CD8-positive, alpha-beta memory T cell (primary cell): ENCODE measurements around the gene PAX5. TPM values are rescaled to one million over a fixed set of nuclear protein-coding genes. Genes with fewer than 3 reads are reported as not detected.

Source experiments
- CTCF ChIA-PET: fragments of 350-600 bp; sonication (Branson Sonifier 250); formaldehyde crosslinking; loops from one replicate; lab custom pipeline; 2021; ENCODE audit warnings: antibody characterized with exemption; lab: Charles Lee
- POLR2A ChIA-PET: fragments of 350-600 bp; sonication (Branson Sonifier 250); formaldehyde crosslinking; loops from one replicate; lab custom pipeline; 2021; ENCODE audit warnings: antibody characterized with exemption; lab: Charles Lee
- DNase-seq, 5 donors: peaks; one replicate each; pipeline versions ENCODE4 v3.0.0 to v3.0.0-alpha.2; 2020 to 2022; ENCODE audit warnings: mixed read lengths in 1 of 5
- H3K27ac ChIP-seq: one replicate; pipeline ENCODE4 v1.7.0; 2013; ENCODE audit warnings: low read depth, mild to moderate bottlenecking, low read length, moderate library complexity
- H3K27me3 ChIP-seq: 2 replicates; pipeline ENCODE4 v1.7.0; 2013; ENCODE audit warnings: low read length, mild to moderate bottlenecking; ENCODE audit not compliant: insufficient read depth, poor library complexity, severe bottlenecking
- H3K36me3 ChIP-seq: 2 replicates; pipeline ENCODE4 v1.7.0; 2013; ENCODE audit warnings: mild to moderate bottlenecking, low read length, moderate library complexity; ENCODE audit not compliant: insufficient read depth
- H3K4me1 ChIP-seq: 2 replicates; pipeline ENCODE4 v1.7.0; 2013; ENCODE audit warnings: mild to moderate bottlenecking, low read length, moderate library complexity; ENCODE audit not compliant: insufficient read depth
- H3K4me3 ChIP-seq: 2 replicates; pipeline ENCODE4 v1.7.0; 2013; ENCODE audit warnings: mild to moderate bottlenecking, low read length
- H3K9me3 ChIP-seq: 2 replicates; pipeline ENCODE4 v1.7.0; 2013; ENCODE audit warnings: mild to moderate bottlenecking, low read length
- H3K27ac Mint-ChIP-seq, 8 donors: one replicate each; pipeline ENCODE4 v1.8.0; 2020 to 2021; ENCODE audit warnings: mixed read lengths in 8 of 8, mild to moderate bottlenecking in 6 of 8, inconsistent platforms in 3 of 8, moderate library complexity in 3 of 8
- H3K27me3 Mint-ChIP-seq, 2 donors: one replicate each; pipeline ENCODE4 v1.8.0; 2020 to 2021; ENCODE audit warnings: mixed read lengths in 2 of 2, mild to moderate bottlenecking in 1 of 2, moderate library complexity in 1 of 2
- H3K36me3 Mint-ChIP-seq, 3 donors: one replicate each; pipeline ENCODE4 v1.8.0; 2020 to 2021; ENCODE audit warnings: mixed read lengths in 3 of 3, inconsistent platforms in 1 of 3, mild to moderate bottlenecking in 1 of 3
- H3K4me1 Mint-ChIP-seq, 3 donors: one replicate each; pipeline ENCODE4 v1.8.0; 2020 to 2021; ENCODE audit warnings: mixed read lengths in 3 of 3, inconsistent platforms in 1 of 3, mild to moderate bottlenecking in 1 of 3
- H3K4me3 Mint-ChIP-seq, 7 donors: one replicate each; pipeline ENCODE4 v1.8.0; 2020 to 2021; ENCODE audit warnings: mixed read lengths in 7 of 7, mild to moderate bottlenecking in 6 of 7, moderate library complexity in 4 of 7, inconsistent platforms in 2 of 7
- H3K9me3 Mint-ChIP-seq, 5 donors: one replicate each; pipeline ENCODE4 v1.8.0; 2020 to 2022; ENCODE audit warnings: mixed read lengths in 5 of 5, mild to moderate bottlenecking in 3 of 5, moderate library complexity in 2 of 5, inconsistent platforms in 1 of 5
- polyA plus RNA-seq: library from polyadenylated mRNA; unstranded; fragments of 300-500 nt; fragmentation: Illumina TruSeq; gene quantifications from one replicate; pipeline ENCODE4 v1.2.3, GENCODE V29; 2021
- total RNA-seq, 2 experiments: library from RNA; stranded (reverse); gene quantifications; one replicate each; pipeline ENCODE4 v1.2.3, GENCODE V29; 2021

Gene PAX5
- total and polyA plus RNA-seq, 3 experiments from 2014 or later = 0.18 to 0.29 TPM; not detected in 1

- Mint-ChIP-seq H3K9me3 (peaks cover 0 to 2% (median 0%) of the 10 kb centered on the region in 5 donors), H3K4me1 (no peaks in the 10 kb centered on the region), H3K27ac (no peak overlapping the region), H3K27me3 (peaks cover 7 to 9% of the 10 kb centered on the region in 2 donors), H3K4me3 (no peak overlapping the region), H3K36me3 (no peaks in the 10 kb centered on the region)
- no peak overlapping the region for H3K27ac ChIP-seq
- H3K36me3 ChIP-seq = no peaks in the 10 kb centered on the region
- no peak for DNase-seq
- no peaks in the 10 kb centered on the region for H3K9me3 ChIP-seq
- no peaks in the 10 kb centered on the region for H3K27me3 ChIP-seq
- H3K4me3 ChIP-seq = no peak overlapping the region
- CTCF ChIA-PET = no interaction called here
- no peaks in the 10 kb centered on the region for H3K4me1 ChIP-seq
- POLR2A ChIA-PET = no interaction called here
Measured at GRCh38 chr9:36939655-36940499, 94.2 kb downstream of the PAX5 start.

DNA sequence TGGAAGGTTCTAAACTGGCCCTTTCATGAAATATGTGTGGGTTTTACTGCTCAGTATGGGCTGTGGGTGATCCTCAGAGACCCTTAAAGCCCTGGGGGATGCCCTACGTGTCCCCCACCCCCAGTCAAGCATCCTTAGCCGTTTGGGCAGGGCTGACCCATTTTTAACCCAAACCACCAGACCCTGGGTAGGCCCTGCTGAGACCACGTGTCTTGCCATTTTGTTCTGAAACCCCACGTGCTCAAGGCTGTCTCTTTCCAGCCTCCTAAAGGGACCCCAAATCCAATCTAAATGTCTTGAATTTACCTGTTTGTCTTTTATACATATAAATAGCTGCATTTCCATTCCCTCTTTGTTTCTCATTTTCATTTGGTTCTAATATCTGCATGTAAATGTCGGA is 94.9 kb downstream of the PAX5 start:
- Histone ChIP-seq H3K27ac (no peak overlapping the region), H3K36me3 (no peaks in the 10 kb centered on the region), H3K27me3 (no peaks in the 10 kb centered on the region), H3K4me3 (no peak overlapping the region), H3K4me1 (no peaks in the 10 kb centered on the region), H3K9me3 (no peaks in the 10 kb centered on the region)
- H3K27me3 Mint-ChIP-seq = peaks cover 7 to 9% of the 10 kb centered on the region in 2 donors
- POLR2A ChIA-PET = no interaction called here
- H3K27ac Mint-ChIP-seq = no peak overlapping the region
- CTCF ChIA-PET = interaction anchor here (1.0 kb wide), 1 partner anchor 26 kb away, joined by 3 read pairs; no protein-coding TSS in a partner anchor
- H3K36me3 Mint-ChIP-seq = no peaks in the 10 kb centered on the region
- H3K4me3 Mint-ChIP-seq = no peak overlapping the region
- no peaks in the 10 kb centered on the region for H3K4me1 Mint-ChIP-seq
- H3K9me3 Mint-ChIP-seq = peaks cover 0 to 2% (median 0%) of the 10 kb centered on the region in 5 donors
- no peak for DNase-seq

DNA sequence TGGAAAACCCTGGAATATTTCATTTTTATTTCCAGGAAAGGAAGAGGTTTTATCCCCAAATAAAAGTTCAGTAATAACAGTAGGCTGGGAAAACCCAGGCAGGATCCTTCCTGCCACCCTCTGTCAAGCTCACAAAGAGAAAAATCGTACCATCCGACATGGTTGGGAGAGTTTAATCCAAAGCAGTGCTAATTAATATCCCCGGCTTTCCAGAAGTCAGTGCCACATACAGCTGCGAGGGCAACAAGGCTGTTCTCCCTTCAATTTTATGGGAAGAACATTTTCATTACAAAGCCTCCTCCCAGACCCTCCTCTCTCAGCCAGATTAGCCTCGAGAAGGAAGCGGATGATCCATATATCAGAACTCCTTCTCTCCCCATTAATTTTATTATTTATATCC is 95.5 kb downstream of the PAX5 start:
- CTCF ChIA-PET = interaction anchor here (1.0 kb wide), 1 partner anchor 25 kb away, joined by 3 read pairs; no protein-coding TSS in a partner anchor
- Histone ChIP-seq H3K36me3 (no peaks in the 10 kb centered on the region), H3K27ac (no peak overlapping the region)

GRCh38 chr9:36937951-36938350 is 96.1 kb downstream of the PAX5 start:
- H3K4me3 ChIP-seq = no peak overlapping the region
- no peaks in the 10 kb centered on the region for H3K36me3 ChIP-seq
- Mint-ChIP-seq H3K27ac (no peak overlapping the region), H3K4me3 (no peak overlapping the region), H3K4me1 (no peaks in the 10 kb centered on the region), H3K36me3 (no peaks in the 10 kb centered on the region), H3K9me3 (peaks cover 0 to 5% (median 0%) of the 10 kb centered on the region in 5 donors), H3K27me3 (peaks cover 5 to 13% of the 10 kb centered on the region in 2 donors)
- DNase-seq = no peak
- no peaks in the 10 kb centered on the region for H3K9me3 ChIP-seq
- no peaks in the 10 kb centered on the region for H3K27me3 ChIP-seq
- ChIA-PET POLR2A (no interaction called here), CTCF (interaction anchor here (1.0 kb wide), 1 partner anchor 25 kb away, joined by 3 read pairs; no protein-coding TSS in a partner anchor)
- no peak overlapping the region for H3K27ac ChIP-seq
- no peaks in the 10 kb centered on the region for H3K4me1 ChIP-seq

More for the DNA sequence above, 95.5 kb downstream of the PAX5 start:
- peaks cover 7 to 12% of the 10 kb centered on the region in 2 donors for H3K27me3 Mint-ChIP-seq
- no peak overlapping the region for H3K27ac Mint-ChIP-seq
- H3K4me1 Mint-ChIP-seq = no peaks in the 10 kb centered on the region
- Histone ChIP-seq H3K27me3 (no peaks in the 10 kb centered on the region), H3K4me3 (no peak overlapping the region), H3K9me3 (no peaks in the 10 kb centered on the region), H3K4me1 (no peaks in the 10 kb centered on the region)
- H3K9me3 Mint-ChIP-seq = peaks cover 0 to 2% (median 0%) of the 10 kb centered on the region in 5 donors
- H3K36me3 Mint-ChIP-seq = no peaks in the 10 kb centered on the region
- no peak for DNase-seq
- H3K4me3 Mint-ChIP-seq = no peak overlapping the region
- POLR2A ChIA-PET = no interaction called here

DNA sequence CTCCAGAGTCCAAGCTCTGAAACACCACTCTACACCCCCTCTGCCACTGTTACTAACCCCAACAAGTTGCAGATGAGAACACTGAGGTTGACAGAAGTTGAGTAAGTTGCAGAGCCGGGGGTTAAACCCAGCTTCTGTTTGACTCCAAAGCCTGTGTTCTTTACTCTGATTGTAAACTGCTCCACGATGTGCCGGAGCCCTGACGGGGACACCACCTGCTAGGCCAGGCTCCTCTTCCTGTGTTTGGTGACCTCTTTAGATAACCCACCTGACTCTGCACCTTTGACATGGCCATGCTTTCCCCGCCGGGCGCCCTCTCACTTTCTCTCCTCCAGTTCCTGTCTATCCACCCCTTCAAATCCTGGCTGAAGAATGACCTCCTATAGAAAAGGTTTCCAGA is 96.7 kb downstream of the PAX5 start:
- Histone ChIP-seq H3K27me3 (no peaks in the 10 kb centered on the region), H3K4me1 (no peaks in the 10 kb centered on the region), H3K36me3 (no peaks in the 10 kb centered on the region), H3K4me3 (no peak overlapping the region), H3K27ac (no peak overlapping the region), H3K9me3 (no peaks in the 10 kb centered on the region)
- no peaks in the 10 kb centered on the region for H3K36me3 Mint-ChIP-seq
- H3K27me3 Mint-ChIP-seq = peaks cover 5 to 15% of the 10 kb centered on the region in 2 donors
- no peak overlapping the region for H3K4me3 Mint-ChIP-seq
- no peak for DNase-seq
- peaks cover under 1 to 5% (median under 1%) of the 10 kb centered on the region in 5 donors for H3K9me3 Mint-ChIP-seq
- H3K4me1 Mint-ChIP-seq = no peaks in the 10 kb centered on the region
- H3K27ac Mint-ChIP-seq = no peak overlapping the region
- ChIA-PET POLR2A (interaction anchor here (0.5 kb wide), 1 partner anchor 535 kb away, joined by 3 read pairs; no protein-coding TSS in a partner anchor), CTCF (no interaction called here)

GRCh38 chr9:36936498-36936831 is 97.6 kb downstream of the PAX5 start:
- Mint-ChIP-seq H3K4me3 (no peak overlapping the region), H3K27me3 (peaks cover 5 to 17% of the 10 kb centered on the region in 2 donors), H3K4me1 (no peaks in the 10 kb centered on the region), H3K36me3 (no peaks in the 10 kb centered on the region), H3K9me3 (peaks cover 3 to 8% (median 5%) of the 10 kb centered on the region in 5 donors), H3K27ac (no peak overlapping the region)
- H3K4me3 ChIP-seq = no peak overlapping the region
- H3K27ac ChIP-seq = no peak overlapping the region
- no peaks in the 10 kb centered on the region for H3K4me1 ChIP-seq
- ChIA-PET CTCF (no interaction called here), POLR2A (no interaction called here)
- no peaks in the 10 kb centered on the region for H3K9me3 ChIP-seq
- H3K36me3 ChIP-seq = no peaks in the 10 kb centered on the region
- no peak for DNase-seq
- H3K27me3 ChIP-seq = no peaks in the 10 kb centered on the region

DNA sequence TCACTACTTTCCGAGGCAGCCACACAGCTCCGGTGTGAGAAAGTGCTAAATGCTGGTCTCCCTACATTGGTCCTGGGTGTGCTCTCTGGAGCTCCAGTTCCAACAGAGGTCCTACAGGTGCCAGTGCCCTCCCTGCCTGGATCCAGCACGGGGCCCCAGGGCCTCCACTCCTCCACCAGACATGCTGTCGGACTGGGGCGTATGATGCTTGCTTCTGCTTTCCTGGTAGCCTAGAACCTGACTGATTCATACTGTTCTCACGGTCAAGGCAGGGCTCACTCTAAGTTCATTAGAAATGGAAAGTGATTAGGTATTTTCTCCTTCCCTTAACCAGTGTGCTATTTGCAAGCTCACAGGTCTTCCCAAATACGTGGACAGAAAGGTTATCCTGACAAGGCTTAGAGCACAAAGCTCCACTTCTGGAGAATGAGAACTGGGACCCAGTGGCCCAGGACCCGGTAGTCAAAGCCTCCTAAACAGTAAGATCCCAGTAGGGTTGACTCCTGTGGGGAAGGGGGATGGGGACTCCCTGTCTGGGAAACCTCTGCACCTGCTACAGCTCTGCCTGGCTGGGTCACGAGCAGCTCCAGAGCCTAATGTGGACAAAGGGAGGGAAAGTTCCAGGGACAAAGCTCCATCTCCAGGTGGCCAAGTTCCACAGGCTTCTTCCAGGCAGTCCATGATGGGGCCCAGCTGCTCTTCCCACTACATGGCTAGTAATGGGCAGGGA is 98.1 kb downstream of the PAX5 start:
- peaks cover 5 to 17% of the 10 kb centered on the region in 2 donors for H3K27me3 Mint-ChIP-seq
- Histone ChIP-seq H3K9me3 (no peaks in the 10 kb centered on the region), H3K27ac (no peak overlapping the region), H3K36me3 (no peaks in the 10 kb centered on the region), H3K4me3 (no peak overlapping the region), H3K27me3 (no peaks in the 10 kb centered on the region), H3K4me1 (no peaks in the 10 kb centered on the region)
- ChIA-PET POLR2A (no interaction called here), CTCF (no interaction called here)
- peaks cover 0 to 2% (median 0%) of the 10 kb centered on the region in 3 donors for H3K36me3 Mint-ChIP-seq
- H3K27ac Mint-ChIP-seq = no peak overlapping the region
- H3K4me1 Mint-ChIP-seq = no peaks in the 10 kb centered on the region
- peaks cover 3 to 8% (median 5%) of the 10 kb centered on the region in 5 donors for H3K9me3 Mint-ChIP-seq
- no peak overlapping the region for H3K4me3 Mint-ChIP-seq
- DNase-seq = no peak

- ChIA-PET POLR2A (no interaction called here), CTCF (no interaction called here)
- Histone ChIP-seq H3K27me3 (no peaks in the 10 kb centered on the region), H3K36me3 (no peaks in the 10 kb centered on the region), H3K4me3 (no peak overlapping the region), H3K9me3 (no peaks in the 10 kb centered on the region), H3K4me1 (no peaks in the 10 kb centered on the region), H3K27ac (no peak overlapping the region)
- Mint-ChIP-seq H3K36me3 (peaks cover 0 to 2% (median 0%) of the 10 kb centered on the region in 3 donors), H3K27me3 (peaks cover 5 to 21% of the 10 kb centered on the region in 2 donors), H3K4me3 (no peak overlapping the region), H3K27ac (no peak overlapping the region), H3K9me3 (peaks cover 3 to 8% (median 5%) of the 10 kb centered on the region in 5 donors), H3K4me1 (no peaks in the 10 kb centered on the region)
- no peak for DNase-seq
Measured at GRCh38 chr9:36935332-36935731, 98.7 kb downstream of the PAX5 start.
